Activated CD8-positive, alpha-beta memory T cell treated with anti-CD3 and anti-CD28 coated beads, Interleukin-2, amount 50 U/mL, for 1 hour (primary cell): ENCODE measurements around the gene ZNF101.
"Not testable (repeated sequence)": the region's sequence is repeated elsewhere in the genome, so short reads cannot be mapped to it uniquely, and the experiment has no call there.

Source experiments
- DNase-seq: peaks from one replicate; pipeline ENCODE4 v3.0.0-alpha.2; 2020; ENCODE audit errors: extremely low read depth

ZNF101 gene

GRCh38 chr19:19661675-19662251, 6.9 kb upstream of the ZNF101 start:
- no peak for DNase-seq

GRCh38 chr19:19662344-19662743, 6.3 kb upstream of the ZNF101 start:
- DNase-seq: no peak

GRCh38 chr19:19662871-19663255, 5.8 kb upstream of the ZNF101 start:
- no peak for DNase-seq

DNA sequence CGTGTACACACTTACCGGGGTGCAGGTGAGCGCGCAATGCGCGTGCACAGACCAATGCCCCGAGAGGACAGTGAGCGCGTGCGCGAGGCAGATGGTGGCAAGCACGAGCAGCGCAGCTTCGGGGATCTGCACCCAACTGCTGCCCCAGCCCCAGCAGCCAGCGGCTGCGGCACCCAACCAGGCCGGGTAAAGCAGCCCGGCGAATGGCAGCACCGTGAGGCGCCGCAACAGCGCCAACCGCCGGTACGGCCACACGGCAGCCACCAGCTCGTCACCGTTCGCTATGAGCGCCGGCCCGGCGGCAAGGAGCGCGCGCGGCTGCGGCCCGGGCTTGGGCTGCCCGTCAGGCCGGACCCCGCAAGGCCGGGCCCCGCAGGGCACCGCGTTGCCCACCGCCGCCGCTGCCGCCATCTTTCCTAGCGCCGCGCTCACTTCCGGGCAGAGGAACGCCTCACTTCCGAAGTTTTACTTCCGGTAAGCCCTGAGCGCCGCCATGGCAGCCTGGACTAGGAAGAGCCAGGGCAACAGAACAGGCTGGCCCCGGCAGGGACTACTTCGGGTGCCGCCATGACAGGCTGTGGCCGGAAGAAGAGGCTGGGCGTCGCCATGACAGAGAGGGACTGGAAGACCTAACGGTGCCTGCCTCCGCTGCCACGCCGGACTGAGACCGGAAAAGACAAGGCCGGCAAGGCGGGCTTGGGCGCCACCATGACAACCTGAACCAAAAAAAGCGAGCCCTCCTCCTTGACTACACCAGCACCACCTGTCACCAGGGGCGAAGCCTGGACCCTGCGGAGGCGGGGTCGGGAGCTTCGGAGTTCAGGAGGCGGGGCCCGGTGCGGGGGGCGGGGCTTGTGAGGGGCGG, 5.2 kb upstream of the ZNF101 start, which contains the start of gene ATP13A1:
ATP13A1 (minus strand) TSS at position 421 of the 865 bp plus-strand sequence; CDS start at position 411, 10 bp downstream.
- DNase-seq: peak; percentile 88

- DNase-seq: not testable (repeated sequence)
These were observed 3.2 kb upstream of the ZNF101 start for GRCh38 chr19:19665420-19665948.

DNA sequence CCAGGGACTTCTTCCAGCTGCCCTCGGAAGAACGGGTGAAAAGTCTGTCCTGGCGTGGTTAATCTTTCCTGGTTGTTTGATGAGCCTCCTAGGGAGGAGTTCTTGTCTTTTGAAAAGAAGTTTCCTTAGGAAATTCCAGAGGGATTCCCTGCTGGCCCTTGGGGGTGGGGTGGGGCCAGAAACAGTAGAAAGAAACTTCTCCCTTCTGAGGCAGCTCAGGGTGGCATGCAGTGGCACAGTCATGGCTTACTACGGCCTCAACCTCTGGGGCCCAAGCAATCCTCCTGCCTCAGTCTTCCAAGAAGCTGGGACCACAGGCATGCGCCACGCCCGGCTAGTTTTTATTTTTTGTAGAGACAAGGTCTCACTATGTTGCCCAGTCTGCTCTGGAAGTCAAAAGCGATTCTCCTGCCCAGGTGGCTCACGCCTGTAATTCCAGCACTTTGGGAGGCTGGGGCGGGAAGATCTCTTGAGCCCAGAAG, 1.5 kb downstream of the ZNF101 start:
- no peak for DNase-seq

DNA sequence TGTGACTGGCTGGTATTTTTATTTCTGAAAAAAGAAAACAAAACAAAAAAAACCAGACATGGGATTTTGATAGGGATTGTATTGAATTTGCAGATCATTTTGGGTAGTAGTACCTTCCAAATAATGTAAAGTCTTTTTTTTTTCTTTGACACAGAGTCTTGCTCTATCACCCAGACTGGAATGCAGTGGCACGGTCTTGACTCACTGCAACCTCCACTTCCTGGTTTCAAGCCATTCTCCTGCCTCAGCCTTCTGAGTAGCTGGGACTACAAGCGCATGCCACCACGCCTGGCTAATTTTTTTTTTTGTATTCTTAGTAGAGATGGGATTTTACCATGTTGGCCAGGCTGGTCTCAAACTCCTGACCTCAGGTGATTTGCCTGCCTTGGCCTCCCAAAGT, 4.2 kb downstream of the ZNF101 start:
- DNase-seq: no peak

DNA sequence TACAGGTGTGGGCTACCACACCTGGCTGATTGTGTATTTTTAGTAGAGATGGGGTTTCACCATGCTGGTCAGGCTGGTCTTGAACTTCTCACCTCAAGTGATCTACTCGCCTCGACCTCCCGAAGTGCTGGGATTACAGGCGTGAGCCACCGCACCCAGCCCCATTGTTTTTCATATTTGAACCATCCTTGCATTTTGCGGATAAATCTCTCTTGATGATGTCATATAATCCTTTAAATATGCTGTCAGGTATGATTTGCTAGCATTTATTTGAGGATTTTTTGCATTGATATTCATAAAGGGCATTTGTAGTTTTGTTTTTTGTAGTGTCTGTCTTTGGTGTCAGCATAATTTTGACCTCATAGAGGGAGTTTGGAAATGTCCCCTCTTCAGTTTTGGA, 5.7 kb downstream of the ZNF101 start:
- DNase-seq: no peak

GRCh38 chr19:19677579-19677978, 8.9 kb downstream of the ZNF101 start:
- no peak for DNase-seq

DNA sequence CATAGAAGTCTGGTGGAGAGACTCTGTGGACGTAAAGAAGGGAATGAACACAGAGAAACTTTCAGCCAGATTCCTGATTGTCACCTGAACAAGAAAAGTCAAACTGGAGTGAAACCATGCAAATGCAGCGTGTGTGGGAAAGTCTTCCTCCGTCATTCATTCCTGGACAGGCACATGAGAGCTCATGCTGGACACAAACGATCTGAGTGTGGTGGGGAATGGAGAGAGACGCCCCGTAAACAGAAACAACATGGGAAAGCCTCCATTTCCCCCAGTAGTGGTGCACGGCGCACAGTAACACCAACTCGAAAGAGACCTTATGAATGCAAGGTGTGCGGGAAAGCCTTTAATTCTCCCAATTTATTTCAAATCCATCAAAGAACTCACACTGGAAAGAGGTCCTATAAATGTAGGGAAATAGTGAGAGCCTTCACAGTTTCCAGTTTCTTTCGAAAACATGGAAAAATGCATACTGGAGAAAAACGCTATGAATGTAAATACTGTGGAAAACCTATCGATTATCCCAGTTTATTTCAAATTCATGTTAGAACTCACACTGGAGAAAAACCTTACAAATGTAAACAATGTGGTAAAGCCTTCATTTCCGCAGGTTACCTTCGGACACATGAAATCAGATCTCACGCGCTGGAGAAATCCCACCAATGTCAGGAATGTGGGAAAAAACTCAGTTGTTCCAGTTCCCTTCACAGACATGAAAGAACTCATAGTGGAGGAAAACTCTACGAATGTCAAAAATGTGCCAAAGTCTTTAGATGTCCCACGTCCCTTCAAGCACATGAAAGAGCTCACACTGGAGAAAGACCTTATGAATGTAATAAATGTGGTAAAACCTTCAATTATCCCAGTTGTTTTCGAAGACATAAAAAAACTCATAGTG, 10.8 kb downstream of the ZNF101 start:
- no peak for DNase-seq

GRCh38 chr19:19686119-19686518, 17.5 kb downstream of the ZNF101 start:
- DNase-seq: not testable (repeated sequence)

- DNase-seq: no peak
These were observed 17.9 kb downstream of the ZNF101 start for GRCh38 chr19:19686580-19686979.

- DNase-seq: no peak
These were observed 18.5 kb downstream of the ZNF101 start for GRCh38 chr19:19687090-19687489.

GRCh38 chr19:19689023-19689422, 20.4 kb downstream of the ZNF101 start:
- DNase-seq: not testable (repeated sequence)

DNA sequence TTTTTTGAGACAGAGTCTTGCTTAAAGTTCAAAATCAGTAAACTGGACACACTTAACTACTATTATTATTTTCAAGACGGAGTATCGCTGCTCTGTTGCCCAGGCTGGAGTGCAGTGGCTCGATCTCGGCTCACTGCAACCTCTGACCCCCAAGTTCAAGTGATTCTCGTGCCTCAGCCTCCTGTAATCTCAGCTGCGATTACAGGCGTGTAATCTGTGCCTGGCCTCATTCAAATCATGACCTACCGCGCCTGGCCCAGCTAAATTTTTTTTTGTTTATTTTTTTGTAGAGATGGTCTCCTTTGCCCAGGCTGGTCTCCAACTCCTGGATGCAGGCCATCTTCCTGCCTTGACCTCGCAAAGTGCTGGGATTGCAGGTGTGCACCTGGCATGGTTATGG, 23.0 kb downstream of the ZNF101 start:
- no peak for DNase-seq

- no peak for DNase-seq
These were observed 27.7 kb downstream of the ZNF101 start for GRCh38 chr19:19696386-19696785.

- no peak for DNase-seq
These were observed 28.9 kb downstream of the ZNF101 start for GRCh38 chr19:19697589-19697988.

- DNase-seq: not testable (repeated sequence)
These were observed 31.9 kb downstream of the ZNF101 start for GRCh38 chr19:19700493-19700892.

DNA sequence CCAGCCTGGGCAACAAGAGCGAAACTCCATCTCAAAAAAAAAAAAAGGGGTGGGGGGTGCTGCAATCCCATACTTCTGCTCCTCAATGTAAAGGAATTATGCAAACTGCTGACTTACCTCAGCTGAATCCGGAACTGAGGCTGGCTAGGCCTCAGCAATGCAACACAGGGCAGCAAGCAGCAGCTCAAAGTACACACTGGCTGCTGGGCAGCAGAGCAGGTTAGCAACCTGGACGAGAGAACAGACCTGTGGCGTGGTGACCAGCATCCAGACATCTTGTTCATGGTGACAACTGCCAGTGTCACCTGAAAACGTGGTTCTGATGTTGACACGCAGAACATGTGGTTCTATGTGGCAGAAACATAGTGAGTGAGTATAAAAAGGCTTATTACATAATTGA, 36.2 kb downstream of the ZNF101 start:
- DNase-seq: no peak

- no peak for DNase-seq
These were observed 41.9 kb downstream of the ZNF101 start for GRCh38 chr19:19710506-19710905.

DNA sequence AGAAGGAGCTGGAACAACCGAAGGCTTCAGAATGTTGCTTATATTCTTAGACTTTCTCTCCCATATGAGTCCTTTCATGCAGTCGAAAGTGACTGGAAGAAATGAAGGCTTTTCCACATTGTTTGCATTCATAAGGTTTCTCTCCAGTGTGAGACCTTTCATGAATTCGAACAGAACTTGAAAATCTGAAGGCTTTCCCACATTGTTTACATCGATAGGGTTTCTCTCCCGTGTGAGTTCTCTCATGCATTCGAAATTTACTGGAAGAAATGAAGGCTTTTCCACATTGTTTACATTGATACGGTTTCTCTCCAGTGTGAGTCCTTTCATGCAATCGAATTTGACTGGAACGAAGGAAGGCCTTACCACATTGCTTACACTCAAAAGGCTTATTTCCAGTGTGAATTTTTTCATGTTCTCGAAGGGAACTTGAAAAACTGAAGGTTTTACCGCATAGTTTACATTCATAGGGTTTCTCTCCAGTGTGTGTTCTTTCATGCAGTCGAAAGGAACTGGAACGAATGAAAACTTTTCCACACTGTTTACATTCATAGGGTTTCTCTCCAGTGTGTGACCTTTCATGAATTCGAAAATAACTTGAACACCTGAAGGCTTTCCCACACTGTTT, 42.8 kb downstream of the ZNF101 start:
- DNase-seq: no peak
